Hepatocyte (in vitro differentiated cells): Measurements from ENCODE around the gene BGN. TPM values are rescaled to one million over a fixed set of nuclear protein-coding genes. Genes with fewer than 3 reads are reported as not detected.

Experiments
- DNase-seq: peaks from one replicate; pipeline ENCODE4 v3.0.0-alpha.2; 2016; ENCODE audit warnings: low spot score
- H2AFZ ChIP-seq: fragments of 200-600 bp; sonication (generic); 2 replicates; pipeline ENCODE4 v1.6.0; 2016; ENCODE audit warnings: antibody characterized with exemption, mild to moderate bottlenecking
- H3K27ac ChIP-seq: fragments of 200-600 bp; sonication (generic); 2 replicates; pipeline ENCODE4 v1.5.1; 2016; ENCODE audit warnings: mild to moderate bottlenecking
- H3K27me3 ChIP-seq: fragments of 200-600 bp; sonication (generic); 2 replicates; pipeline ENCODE4 v1.6.1; 2016
- H3K36me3 ChIP-seq: fragments of 200-600 bp; sonication (generic); replicated peaks from 2 replicates; pipeline ENCODE4 v1.5.1; 2016; ENCODE audit warnings: low read depth; ENCODE audit not compliant: insufficient read depth
- H3K4me1 ChIP-seq: fragments of 200-600 bp; sonication (generic); 2 replicates; pipeline ENCODE4 v1.5.1; 2016; ENCODE audit warnings: mild to moderate bottlenecking, moderate library complexity; ENCODE audit not compliant: insufficient read depth
- H3K4me2 ChIP-seq: fragments of 200-600 bp; sonication (generic); 2 replicates; pipeline ENCODE4 v1.6.0; 2016
- H3K4me3 ChIP-seq: fragments of 200-600 bp; sonication (generic); 2 replicates; pipeline ENCODE4 v1.5.1; 2016; ENCODE audit warnings: mild to moderate bottlenecking
- H3K79me2 ChIP-seq: fragments of 200-600 bp; sonication (generic); 2 replicates; pipeline ENCODE4 v1.6.0; 2017; ENCODE audit warnings: mild to moderate bottlenecking
- H3K9me2 ChIP-seq: fragments of 200-600 bp; sonication (generic); replicated peaks from 2 replicates; pipeline ENCODE4 v1.6.0; 2017; ENCODE audit warnings: mild to moderate bottlenecking; ENCODE audit not compliant: insufficient read depth
- H3K9me3 ChIP-seq: fragments of 200-600 bp; sonication (generic); 2 replicates; pipeline ENCODE4 v1.5.1; 2016; ENCODE audit warnings: low read depth, mild to moderate bottlenecking
- H4K20me1 ChIP-seq: fragments of 200-600 bp; sonication (generic); 2 replicates; pipeline ENCODE4 v1.6.0; 2016; ENCODE audit warnings: mild to moderate bottlenecking; ENCODE audit not compliant: insufficient read depth, poor library complexity, severe bottlenecking
- EZH2 ChIP-seq: fragments of 200-600 bp; sonication (generic); IDR thresholded peaks from 2 replicates; pipeline ENCODE4 v1.6.1; 2016; ENCODE audit warnings: antibody characterized with exemption, mild to moderate bottlenecking, borderline replicate concordance
- EZH2phosphoT487 ChIP-seq: fragments of 200-600 bp; sonication (generic); IDR thresholded peaks from one replicate; pipeline ENCODE4 v1.6.1; 2018; ENCODE audit warnings: antibody characterized with exemption, mild to moderate bottlenecking, low read depth, moderate library complexity; ENCODE audit not compliant: unreplicated experiment, severe bottlenecking
- WGBS: methylation state at CpG from one replicate; pipeline ENCODE4 v1.1.6; 2016; ENCODE audit warnings: low lambda C conversion rate; ENCODE audit errors: missing lambda C conversion rate; 5-methylcytosine and 5-hydroxymethylcytosine counted together
- polyA plus RNA-seq: library from polyadenylated mRNA; unstranded; fragments of >200 nt; fragmentation: Nextera tagmentation; extraction: Ambion mirVana; gene quantifications from 2 replicates; pipeline ENCODE4 v1.2.1, GENCODE V29; 2016
- total RNA-seq: library from RNA; depleted of rRNA; stranded (reverse); fragments of >200 nt; gene quantifications from 2 replicates; pipeline ENCODE4 v1.2.3, GENCODE V29; 2014
- TF ChIP-seq, protein P1 (sequence below): fragments of 200-600 bp; sonication (generic); IDR thresholded peaks from 2 replicates; pipeline ENCODE4 v1.5.1; 2016; ENCODE audit warnings: antibody characterized with exemption, mild to moderate bottlenecking; ENCODE audit not compliant: poor library complexity

The BGN gene
- total and polyA plus RNA-seq, 2 experiments from 2014 or later: 14.5 to 27.5 TPM

DNA sequence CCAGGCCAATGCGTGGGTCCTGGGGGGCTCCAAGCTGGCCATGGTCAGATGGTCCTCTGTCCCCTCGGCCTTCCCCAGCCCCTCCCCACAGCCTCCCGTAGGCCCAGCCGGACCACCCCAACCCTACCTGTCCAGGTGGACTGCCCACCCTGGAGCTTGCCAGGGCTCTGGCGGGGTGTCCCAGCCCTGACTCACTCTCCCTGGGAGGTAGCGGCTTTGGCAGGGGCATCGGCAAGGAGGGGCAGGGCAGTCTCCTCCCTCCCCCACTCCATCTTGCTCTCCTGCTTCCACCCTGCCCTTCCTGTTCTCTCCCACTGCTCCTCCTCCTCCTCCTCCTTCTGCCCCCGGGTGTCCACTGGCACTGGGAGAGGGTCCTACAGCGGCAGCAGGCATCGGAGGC is 7.4 kb downstream of the BGN start:
- no peak overlapping the region for H3K4me2 ChIP-seq
- H3K4me3 ChIP-seq: no peak overlapping the region
- H3K79me2 ChIP-seq: no peaks in the 10 kb centered on the region
- no peak overlapping the region for H2AFZ ChIP-seq
- no peak for DNase-seq
- H3K27ac ChIP-seq: no peak overlapping the region
- TF ChIP-seq, protein P1, sequence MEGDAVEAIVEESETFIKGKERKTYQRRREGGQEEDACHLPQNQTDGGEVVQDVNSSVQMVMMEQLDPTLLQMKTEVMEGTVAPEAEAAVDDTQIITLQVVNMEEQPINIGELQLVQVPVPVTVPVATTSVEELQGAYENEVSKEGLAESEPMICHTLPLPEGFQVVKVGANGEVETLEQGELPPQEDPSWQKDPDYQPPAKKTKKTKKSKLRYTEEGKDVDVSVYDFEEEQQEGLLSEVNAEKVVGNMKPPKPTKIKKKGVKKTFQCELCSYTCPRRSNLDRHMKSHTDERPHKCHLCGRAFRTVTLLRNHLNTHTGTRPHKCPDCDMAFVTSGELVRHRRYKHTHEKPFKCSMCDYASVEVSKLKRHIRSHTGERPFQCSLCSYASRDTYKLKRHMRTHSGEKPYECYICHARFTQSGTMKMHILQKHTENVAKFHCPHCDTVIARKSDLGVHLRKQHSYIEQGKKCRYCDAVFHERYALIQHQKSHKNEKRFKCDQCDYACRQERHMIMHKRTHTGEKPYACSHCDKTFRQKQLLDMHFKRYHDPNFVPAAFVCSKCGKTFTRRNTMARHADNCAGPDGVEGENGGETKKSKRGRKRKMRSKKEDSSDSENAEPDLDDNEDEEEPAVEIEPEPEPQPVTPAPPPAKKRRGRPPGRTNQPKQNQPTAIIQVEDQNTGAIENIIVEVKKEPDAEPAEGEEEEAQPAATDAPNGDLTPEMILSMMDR: no peak
- TF ChIP-seq EZH2phosphoT487 (no peak), EZH2 (no peak)
- no peaks in the 10 kb centered on the region for H4K20me1 ChIP-seq
- 87% methylated on average over 5 of the region's 10 CpGs for WGBS
- no peaks in the 10 kb centered on the region for H3K27me3 ChIP-seq
- no peaks in the 10 kb centered on the region for H3K9me2 ChIP-seq
- no peaks in the 10 kb centered on the region for H3K4me1 ChIP-seq
- no peaks in the 10 kb centered on the region for H3K9me3 ChIP-seq
- H3K36me3 ChIP-seq: no peaks in the 10 kb centered on the region

DNA sequence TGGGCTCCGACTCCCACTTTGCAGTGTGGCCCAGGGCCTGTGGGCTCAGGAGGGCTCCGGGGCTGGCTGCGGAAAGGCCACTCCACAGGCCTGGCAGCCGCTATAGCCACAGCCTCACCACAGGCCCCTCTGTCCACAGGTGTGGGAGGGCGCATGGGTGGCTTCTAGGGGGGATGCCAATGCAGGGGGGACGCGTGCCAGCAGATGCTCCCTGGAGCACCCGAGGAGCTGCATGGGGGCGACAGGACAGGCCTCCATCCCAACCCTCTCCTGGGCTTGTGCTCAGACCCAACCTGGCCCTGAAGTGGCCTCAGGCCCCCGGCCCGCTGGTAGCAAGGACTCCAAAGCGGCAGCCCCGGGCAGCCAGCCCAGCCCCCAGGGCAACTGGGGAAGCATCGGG is 8.0 kb downstream of the BGN start:
- Histone ChIP-seq H3K4me1 (no peaks in the 10 kb centered on the region), H3K9me2 (no peaks in the 10 kb centered on the region), H3K79me2 (no peaks in the 10 kb centered on the region), H3K4me2 (no peak overlapping the region), H3K36me3 (no peaks in the 10 kb centered on the region), H3K9me3 (no peaks in the 10 kb centered on the region), H3K27me3 (no peaks in the 10 kb centered on the region), H3K4me3 (no peak overlapping the region), H3K27ac (no peak overlapping the region), H2AFZ (no peak overlapping the region), H4K20me1 (no peaks in the 10 kb centered on the region)
- WGBS: 87% methylated on average over 11 of the region's 14 CpGs
- TF ChIP-seq, protein P1: no peak
- TF ChIP-seq EZH2 (no peak), EZH2phosphoT487 (no peak)
- DNase-seq: no peak

DNA sequence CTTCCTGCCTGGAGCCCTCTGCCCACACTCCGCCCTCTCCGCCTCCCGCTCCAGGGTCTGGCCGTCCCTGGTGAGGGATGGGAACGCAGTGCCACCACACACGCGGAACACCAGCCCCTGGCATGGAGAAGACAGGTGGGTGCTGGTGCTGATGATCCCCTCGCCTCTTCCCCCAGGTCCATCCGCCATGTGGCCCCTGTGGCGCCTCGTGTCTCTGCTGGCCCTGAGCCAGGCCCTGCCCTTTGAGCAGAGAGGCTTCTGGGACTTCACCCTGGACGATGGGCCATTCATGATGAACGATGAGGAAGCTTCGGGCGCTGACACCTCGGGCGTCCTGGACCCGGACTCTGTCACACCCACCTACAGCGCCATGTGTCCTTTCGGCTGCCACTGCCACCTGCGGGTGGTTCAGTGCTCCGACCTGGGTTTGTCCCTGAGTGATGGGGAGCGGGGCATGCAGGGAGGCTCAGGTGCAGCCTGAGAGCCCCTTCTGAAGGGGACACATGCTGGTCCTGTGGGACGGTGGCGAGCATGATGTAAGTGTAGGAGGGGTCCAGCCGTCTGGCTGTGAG is 9.8 kb downstream of the BGN start:
- WGBS: 84% methylated on average over 24 of the region's 26 CpGs
- Histone ChIP-seq H4K20me1 (no peaks in the 10 kb centered on the region), H3K79me2 (no peaks in the 10 kb centered on the region), H3K36me3 (no peaks in the 10 kb centered on the region), H2AFZ (no peak overlapping the region), H3K27me3 (no peaks in the 10 kb centered on the region), H3K9me3 (no peaks in the 10 kb centered on the region), H3K9me2 (no peaks in the 10 kb centered on the region), H3K27ac (no peak overlapping the region), H3K4me1 (no peaks in the 10 kb centered on the region), H3K4me2 (no peak overlapping the region), H3K4me3 (no peak overlapping the region)
- no peak for DNase-seq
- TF ChIP-seq EZH2phosphoT487: no peak
- no peak for TF ChIP-seq EZH2
- TF ChIP-seq, protein P1: no peak
